NOMO-1 treated with DMSO at 0.1 percent for 48 hours (cell line): Measurements from ENCODE around the gene TCL1B.

Source experiments
- DNase-seq: peaks from one replicate; lab custom pipeline; 2025; ENCODE audit not compliant: unreplicated experiment; lab: John Stamatoyannopoulos, UW

TCL1B gene

GRCh38 chr14:95666450-95666849 lies 19.8 kb upstream of the TCL1B start:
- no peak for DNase-seq

DNA sequence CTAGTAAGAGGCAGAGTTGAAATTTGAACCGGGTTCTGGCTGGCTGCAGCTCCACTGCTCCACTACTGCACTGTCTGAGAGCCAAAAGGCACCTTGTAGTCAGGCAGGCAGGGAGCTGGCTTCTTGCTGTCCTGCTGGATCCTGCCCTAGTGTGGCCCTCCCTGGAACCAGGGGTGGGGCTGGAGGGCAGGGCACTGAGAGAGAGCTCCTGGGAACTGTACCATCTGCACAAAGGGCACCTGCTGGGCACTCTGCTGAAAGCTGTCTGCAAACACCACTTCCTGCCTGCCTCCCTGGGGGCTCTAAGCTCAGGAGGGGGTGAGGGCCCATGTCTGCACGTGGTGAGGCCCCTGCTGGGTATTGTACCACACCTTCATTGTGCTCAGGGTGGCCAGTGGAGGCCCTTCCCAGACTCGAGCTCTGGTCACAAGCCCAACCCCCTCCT lies 19.0 kb upstream of the TCL1B start:
- DNase-seq, result no peak

DNA sequence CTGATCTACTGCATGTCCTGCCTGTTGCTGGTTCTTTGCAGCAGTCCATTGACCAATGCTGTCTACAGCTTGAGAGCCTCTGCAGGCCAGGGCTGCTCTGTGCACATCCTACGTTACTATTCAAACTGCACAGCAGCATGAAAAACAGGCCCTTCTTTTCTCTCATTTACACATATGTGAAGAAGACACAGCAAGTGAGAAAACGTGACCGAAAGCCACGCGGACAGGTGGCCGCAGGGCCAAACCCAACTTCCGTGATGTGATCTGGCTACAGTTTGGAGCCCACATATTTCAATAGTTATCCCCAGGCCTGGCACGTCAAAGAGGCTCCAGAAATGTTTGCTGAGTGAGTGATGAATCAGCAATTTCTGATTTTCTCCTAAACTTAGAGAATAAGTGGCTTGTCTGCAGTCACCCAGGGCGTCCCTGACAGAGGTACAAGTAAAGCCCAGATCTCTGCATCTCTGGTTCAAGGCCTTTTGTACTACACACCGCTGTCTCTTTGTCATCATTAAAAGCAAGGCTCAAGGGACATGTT lies 17.9 kb upstream of the TCL1B start:
- DNase-seq, result no peak

DNA sequence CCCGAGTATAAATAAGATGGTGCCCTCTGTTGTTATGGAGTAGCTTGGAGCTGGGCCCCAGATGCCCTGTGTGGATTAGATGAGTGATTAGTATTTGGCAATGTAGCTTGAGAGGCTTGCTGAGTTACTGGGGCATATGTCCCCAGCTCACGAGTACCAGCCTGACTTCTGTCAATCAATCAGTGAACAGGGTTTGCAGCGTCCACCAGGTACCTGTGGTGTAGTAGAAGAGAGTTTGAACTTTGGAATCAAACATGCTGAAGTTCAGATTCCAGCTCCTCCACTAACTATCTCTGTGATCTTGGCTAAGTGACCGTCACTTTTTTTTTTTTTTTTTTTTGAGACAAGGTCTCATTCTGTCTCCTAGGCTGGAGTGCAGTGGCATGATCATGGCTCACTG lies 11.6 kb upstream of the TCL1B start:
- DNase-seq, result no peak

- no peak for DNase-seq
Measured at GRCh38 chr14:95675486-95675885, 10.7 kb upstream of the TCL1B start.

DNA sequence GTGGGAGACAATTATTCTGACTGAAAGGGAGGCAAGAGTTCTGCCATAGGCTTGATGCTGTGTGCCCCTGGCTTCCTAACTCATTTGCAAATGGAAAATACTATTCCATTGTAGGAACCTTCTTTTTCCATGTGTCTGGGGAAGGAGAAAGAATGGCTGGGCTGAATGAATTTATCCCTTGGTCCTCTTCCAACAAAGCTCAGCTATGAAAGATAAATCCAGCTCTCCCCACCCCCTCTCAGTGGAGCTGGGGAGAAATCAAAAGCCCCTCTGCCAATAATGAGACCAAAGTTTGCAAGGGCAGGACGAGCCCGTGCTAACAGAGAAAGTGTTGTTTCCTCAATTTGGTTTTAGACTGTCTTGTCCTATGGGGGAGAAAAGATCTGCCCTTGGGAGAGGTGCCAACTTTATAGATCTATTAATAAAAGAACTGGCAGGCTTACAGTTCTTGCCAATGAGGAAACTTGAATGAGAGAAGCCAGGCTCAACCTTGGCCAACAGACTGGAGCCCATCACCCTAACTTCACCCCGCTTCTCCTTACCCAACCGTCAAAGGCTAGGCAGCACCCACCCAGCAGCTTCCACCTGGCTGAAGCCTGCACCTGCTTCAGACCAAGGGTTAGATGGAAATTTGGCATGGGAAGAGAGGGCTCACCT lies 8.9 kb upstream of the TCL1B start:
- DNase-seq, result no peak

- no peak for DNase-seq
Measured at GRCh38 chr14:95679148-95679815, 6.9 kb upstream of the TCL1B start.

GRCh38 chr14:95679998-95680735 lies 6.1 kb upstream of the TCL1B start:
- DNase-seq, result no peak

GRCh38 chr14:95681153-95681552 lies 5.1 kb upstream of the TCL1B start:
- DNase-seq, result no peak

GRCh38 chr14:95683793-95684192 lies 2.4 kb upstream of the TCL1B start:
- DNase-seq, result no peak

- DNase-seq, result no peak
Measured at GRCh38 chr14:95686935-95687334, 709 bp downstream of the TCL1B start.

DNA sequence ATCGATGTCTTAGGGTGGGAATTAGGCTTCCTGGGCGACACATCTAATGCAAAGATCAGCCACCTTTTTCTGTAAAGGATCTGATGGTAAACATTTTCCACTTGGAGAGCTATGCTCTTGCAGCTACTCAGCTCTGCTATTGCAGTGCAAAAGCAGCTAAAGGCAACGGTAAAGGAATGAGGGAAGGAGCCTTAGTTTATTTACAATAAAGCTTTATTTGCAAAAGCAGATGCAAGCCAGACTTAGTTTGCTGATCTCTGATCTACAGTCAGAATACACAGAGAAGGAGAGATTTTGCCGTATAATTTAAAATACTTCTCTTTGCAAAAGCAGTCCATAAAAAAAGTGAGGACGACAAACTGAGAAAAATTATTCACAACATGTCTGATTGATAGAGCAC lies 3.2 kb downstream of the TCL1B start:
- no peak for DNase-seq

- DNase-seq, result no peak
Measured at GRCh38 chr14:95690815-95691214, 4.6 kb downstream of the TCL1B start.

DNA sequence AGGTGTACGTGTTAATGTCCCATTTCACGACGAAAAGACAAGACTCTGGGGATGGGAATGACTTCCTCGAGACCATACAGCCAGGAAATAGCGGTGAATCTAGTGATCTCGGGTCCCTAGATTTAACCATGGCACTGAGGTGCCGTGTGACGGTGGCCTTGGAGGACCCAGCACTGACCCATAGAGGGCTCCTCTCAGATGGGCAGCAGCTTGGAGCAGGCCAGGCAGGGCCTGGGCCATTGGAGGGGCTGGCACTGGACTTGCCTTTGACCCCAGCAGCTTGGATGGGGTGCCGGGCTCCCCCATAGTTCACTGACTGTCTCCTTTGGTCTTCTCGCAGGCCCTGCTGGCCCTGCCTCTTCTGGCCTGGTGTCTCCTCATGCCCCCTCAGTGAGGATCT lies 5.4 kb downstream of the TCL1B start:
- no peak for DNase-seq

- DNase-seq, result no peak
Measured at GRCh38 chr14:95692109-95692508, 5.9 kb downstream of the TCL1B start.

GRCh38 chr14:95695051-95695450 lies 8.8 kb downstream of the TCL1B start:
- DNase-seq, result no peak

GRCh38 chr14:95695913-95696312 lies 9.7 kb downstream of the TCL1B start:
- no peak for DNase-seq

DNA sequence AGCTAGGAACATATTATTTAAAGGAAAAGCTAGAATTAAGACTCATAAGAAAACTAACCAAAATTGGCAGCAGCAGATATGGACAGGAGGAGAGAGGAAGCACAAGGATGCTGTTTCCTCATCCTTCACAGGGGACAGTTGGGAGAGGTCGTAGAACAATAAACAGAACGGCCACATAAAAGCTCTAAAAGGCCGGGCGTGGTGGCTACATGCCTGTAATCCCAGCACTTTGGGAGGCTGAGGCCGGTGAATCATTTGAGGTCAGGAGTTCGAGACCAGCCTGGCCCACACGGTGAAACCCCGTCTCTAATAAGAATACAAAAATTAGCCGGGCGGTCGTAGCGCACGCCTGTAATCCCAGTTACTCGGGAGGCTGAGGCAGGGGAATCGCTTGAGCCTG lies 10.5 kb downstream of the TCL1B start:
- DNase-seq, result no peak

DNA sequence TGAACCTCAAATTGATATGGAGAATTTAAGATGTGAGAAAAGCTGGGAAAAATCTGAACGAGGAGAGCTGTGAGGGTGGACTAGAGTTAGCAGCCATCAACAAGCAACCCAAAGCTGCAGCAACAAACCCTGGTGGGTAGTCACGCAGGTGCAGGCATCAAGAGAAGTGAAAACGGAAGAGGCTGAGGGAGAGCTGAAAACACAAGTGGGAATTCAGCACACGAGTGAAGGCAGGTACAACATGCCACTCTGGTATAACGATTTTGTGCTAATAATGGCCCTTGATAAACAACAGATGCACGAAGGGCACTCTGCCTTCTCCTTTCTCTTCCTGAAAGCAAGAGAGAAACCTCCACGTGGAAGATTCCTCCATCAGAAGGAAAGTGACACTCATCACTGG lies 11.5 kb downstream of the TCL1B start:
- no peak for DNase-seq

GRCh38 chr14:95698287-95698686 lies 12.1 kb downstream of the TCL1B start:
- DNase-seq, result no peak

DNA sequence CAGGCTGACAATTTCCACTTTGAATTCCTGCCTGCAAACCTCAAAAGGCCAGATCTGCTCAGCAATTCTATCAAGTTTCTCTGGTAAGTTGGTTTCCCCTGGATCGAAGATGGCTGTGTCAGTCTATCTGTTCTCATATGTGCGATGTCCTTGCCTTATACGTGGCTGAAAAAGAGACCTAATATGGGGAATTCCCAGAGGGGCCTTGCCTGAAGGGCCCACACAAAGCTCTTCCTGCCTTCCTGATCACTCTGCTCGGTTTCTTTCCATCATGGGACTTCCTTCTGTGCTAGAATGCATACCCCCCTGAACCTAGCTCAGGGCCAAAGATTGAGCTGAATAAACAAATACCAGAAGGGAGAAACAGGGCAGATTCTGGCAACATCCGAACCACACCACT lies 13.2 kb downstream of the TCL1B start:
- DNase-seq, result no peak
